Astrocyte of the hippocampus (primary cell): ENCODE measurements around the gene SVEP1.
A peak's percentile ranks its signal among the peaks of the same experiment; 100 is the strongest.

Experiments used
- DNase-seq: peaks from one replicate; pipeline ENCODE4 v3.0.0; 2011; ENCODE audit warnings: low read depth, low spot score

The SVEP1 gene

GRCh38 chr9:110521206-110521605 is 58.3 kb downstream of the SVEP1 start:
- DNase-seq: no peak

DNA sequence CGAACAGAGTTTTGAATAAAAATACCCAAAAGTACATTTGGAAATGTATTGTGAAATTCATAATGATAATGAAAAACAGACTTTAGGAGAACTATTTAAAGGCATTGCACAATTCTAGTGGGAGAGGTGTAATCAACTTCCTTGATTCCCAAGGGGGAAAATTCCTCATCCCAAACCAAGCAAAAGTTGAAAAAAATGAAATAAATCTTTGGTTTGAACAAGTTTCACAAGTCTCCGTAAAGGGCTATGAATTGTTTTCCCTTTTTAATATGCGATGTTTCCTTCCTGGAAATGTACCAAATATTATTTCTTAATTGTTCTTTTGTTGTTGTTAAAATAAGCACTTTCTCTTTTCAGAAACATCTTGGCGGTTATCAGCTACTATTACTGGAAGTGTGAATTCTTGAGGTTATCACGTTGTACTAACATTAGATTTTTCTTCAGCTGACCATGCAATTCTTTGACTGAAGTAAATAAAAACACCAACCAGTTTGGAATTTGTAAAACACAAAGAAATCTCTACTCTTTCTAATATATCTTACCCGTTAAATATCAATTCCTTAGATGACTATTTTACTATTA is 59.3 kb downstream of the SVEP1 start:
- no peak for DNase-seq

- DNase-seq: no peak
These were observed 62.1 kb downstream of the SVEP1 start for GRCh38 chr9:110517483-110517882.

GRCh38 chr9:110514897-110515296 is 64.6 kb downstream of the SVEP1 start:
- DNase-seq: no peak

DNA sequence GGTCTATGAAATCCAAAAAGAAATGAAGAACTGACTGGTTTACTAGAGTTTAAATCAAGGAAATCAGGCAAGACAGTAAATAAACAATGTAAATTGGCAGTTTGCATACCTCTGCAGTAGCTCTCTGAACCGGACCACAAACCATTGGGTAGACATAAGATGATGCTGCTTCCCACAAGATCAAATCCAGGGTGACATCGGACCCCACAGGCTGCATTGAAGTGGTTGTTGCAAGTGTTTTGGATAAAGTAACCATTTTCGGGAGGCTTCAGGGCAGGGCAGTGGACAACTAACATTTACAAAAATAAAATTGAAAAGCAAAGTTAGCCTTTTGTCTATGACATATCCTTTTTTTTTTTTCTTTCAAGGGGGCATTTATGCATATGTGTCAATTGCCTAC is 66.7 kb downstream of the SVEP1 start:
- DNase-seq: no peak

GRCh38 chr9:110509792-110510191 is 69.7 kb downstream of the SVEP1 start:
- no peak for DNase-seq

GRCh38 chr9:110502842-110503241 is 76.7 kb downstream of the SVEP1 start:
- DNase-seq: no peak

- no peak for DNase-seq
These were observed 79.9 kb downstream of the SVEP1 start for GRCh38 chr9:110499608-110500007.

GRCh38 chr9:110487196-110487595 is 92.3 kb downstream of the SVEP1 start:
- no peak for DNase-seq

DNA sequence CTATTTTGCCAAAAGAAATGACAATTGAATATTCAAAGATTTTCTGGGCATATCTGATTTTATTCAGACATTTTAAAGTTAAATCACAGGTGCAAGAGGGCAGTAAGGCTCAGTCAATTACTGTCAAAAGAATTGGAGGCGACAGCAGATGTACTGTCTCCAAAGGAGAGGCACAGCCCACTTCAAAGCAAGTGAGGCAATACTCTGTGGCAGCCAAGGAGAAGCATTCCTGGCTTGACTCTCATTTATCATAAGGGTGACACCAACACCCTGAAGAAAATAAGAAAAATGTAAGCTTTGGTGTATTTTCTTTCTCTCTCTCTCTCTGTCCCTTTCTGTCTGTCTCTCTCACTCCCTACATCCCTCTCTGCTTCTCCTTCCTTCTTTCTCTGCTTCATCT is 93.3 kb downstream of the SVEP1 start:
- no peak for DNase-seq

DNA sequence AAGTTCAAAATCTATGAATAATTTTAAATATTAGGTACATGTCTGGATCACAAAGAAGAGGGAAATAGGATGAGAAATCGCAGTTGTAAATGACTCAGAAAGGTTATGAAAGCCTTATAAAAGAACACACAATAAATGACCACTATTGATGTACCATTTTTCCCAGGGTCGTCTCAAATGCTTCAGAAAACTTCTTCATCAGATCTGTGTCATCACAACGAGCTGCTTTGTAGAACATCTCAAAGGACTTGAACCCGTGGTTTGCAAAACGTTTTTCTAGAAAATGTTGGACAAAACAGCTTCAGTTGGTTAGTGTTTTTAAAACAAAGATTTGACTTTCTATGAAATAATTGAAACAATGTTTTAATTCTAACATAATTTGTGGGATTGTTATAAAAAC is 100.1 kb downstream of the SVEP1 start:
- DNase-seq: no peak

GRCh38 chr9:110476251-110476650 is 103.3 kb downstream of the SVEP1 start:
- no peak for DNase-seq

GRCh38 chr9:110472111-110472510 is 107.4 kb downstream of the SVEP1 start:
- DNase-seq: no peak

- no peak for DNase-seq
These were observed 110.6 kb downstream of the SVEP1 start for GRCh38 chr9:110468950-110469349.

DNA sequence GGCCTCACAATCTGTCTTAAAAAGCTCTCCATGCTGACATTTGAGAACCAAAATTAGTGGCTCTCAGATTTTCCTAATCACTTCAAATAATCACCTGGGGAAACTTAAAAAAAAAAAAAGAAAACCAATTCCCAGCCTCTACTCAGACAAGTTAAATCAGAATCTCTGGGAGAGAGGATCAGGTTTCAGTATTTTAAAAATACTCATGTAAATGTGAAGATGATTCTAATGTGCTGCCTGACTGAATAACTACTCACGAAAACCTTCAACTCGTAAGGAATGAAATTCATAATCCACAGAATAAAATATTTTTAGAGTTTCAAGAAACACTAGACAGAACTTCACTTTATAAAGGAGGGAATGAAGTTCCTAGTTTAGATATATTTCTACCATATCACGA is 114.4 kb downstream of the SVEP1 start:
- no peak for DNase-seq

- no peak for DNase-seq
These were observed 115.2 kb downstream of the SVEP1 start for GRCh38 chr9:110464321-110464720.

DNA sequence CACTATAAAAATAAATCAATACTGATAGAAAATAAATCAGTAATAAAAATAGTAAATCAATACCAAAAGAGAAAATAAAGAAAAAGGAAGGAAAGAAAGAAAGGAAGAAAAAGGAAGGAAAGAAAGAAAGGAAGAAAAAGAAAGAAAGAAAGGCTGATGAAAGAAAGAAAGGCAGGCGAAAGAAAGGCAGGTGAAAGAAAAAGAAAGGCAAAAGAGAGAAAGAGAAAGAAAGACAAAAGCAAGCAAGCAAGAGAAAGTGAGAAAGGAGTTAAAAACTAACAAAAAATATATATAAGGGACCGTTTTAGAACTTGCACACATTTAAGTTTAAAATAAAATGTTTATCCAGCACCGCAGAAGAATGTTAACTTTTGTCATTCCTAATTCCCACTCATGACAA is 116.0 kb downstream of the SVEP1 start:
- no peak for DNase-seq

DNA sequence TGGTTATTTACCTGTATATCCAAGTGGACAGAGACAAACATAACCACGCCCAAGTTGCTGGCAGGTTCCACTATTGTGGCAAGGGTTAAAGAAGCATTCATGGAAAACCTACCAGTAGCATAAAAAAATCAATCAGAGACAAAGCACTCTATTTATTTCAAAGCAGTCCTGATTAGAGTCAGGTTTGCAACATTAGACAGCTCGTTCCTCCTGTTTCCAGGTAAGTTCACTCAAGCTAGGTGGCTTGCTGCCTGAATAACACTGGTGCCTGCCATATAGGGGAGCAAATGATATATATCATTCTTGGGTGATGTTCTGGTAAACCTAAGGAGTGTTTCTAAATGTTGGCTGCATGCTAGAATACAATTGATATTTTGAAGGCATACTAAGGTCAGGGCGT is 122.3 kb downstream of the SVEP1 start:
- DNase-seq: no peak

GRCh38 chr9:110456681-110457080 is 122.9 kb downstream of the SVEP1 start:
- DNase-seq: no peak

GRCh38 chr9:110455860-110456259 is 123.7 kb downstream of the SVEP1 start:
- no peak for DNase-seq

- peak; percentile 22 for DNase-seq
These were observed 127.2 kb downstream of the SVEP1 start for GRCh38 chr9:110452227-110452801.

GRCh38 chr9:110451726-110452125 is 127.8 kb downstream of the SVEP1 start:
- DNase-seq: no peak

- no peak for DNase-seq
These were observed 132.1 kb downstream of the SVEP1 start for GRCh38 chr9:110447476-110447875.

- no peak for DNase-seq
These were observed 133.4 kb downstream of the SVEP1 start for GRCh38 chr9:110446171-110446570.
